ENCODE results near the gene CCDC127. TPM values are rescaled to one million over a fixed set of nuclear protein-coding genes. Genes with fewer than 3 reads are reported as not detected.
A peak's percentile ranks its signal among the peaks of the same experiment; 100 is the strongest.

Gene CCDC127
- total RNA-seq, 4 donors from 2014 or later: 1.2 to 4.9 (median 4.8) TPM

DNA sequence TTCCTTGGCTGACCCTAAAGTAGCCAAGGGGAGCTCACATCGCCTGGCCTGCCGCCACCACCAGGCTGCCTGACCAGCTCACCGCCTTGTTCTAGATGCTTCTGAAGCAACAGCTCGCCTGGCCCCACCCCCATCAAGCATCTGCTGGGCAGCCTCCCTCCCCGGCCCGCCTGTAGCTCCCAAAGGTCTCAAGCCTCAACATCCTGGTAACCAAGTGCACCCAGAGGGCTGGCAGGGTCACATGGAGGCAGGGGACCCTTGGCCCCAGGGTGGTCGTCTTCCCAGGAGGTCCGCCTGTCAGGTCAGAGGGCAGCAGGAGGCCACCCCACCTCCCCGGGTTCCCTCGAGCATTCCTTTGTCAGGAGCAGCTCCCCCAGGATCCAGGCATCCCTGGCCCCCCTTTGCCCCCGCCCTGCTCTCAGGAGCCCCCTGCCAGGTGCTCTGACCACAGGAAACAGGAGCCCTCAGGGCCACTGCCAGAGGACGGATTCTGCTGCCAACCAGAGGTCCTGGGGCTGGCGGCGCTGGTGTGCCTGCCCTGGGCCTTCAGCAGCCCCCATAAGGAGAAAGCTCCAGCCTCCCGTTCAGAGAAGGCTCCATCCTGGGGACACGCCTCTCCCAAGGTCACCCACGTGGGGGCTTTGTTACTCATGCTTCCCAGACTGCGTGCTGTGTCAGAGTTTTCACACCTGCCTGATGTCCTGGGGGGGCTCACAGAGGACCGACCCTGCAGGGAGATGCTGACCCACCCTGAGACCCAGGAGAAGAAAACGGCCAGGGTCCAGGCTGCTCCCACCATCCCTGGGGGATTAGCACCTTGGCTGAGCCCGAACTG is 30.1 kb downstream of the CCDC127 start:
- Histone ChIP-seq H3K27me3 (peaks cover 24% of the 10 kb centered on the region), H3K27ac (no peak overlapping the region), H3K9me3 (no peaks in the 10 kb centered on the region), H3K36me3 (no peaks in the 10 kb centered on the region), H3K4me1 (peaks cover 4 to 17% (median 14%) of the 10 kb centered on the region in 4 donors), H3K4me3 (peak overlapping the region in 2 of 4 donors; percentile 9 to 13)
- 54% methylated on average over 16 of the region's 21 CpGs; no CpG with 5 or more reads in 1 of the 2 donors for WGBS, 2 donors (ENCODE audit: low coverage in 1 of 2)
- intact Hi-C loops (cut with DNase I; ENCODE audit: low total_unique reads) (no loop called here), in situ Hi-C loops (cut with MboI; ENCODE audit: low pct_ligation_motif_present in 1 of 4, low pct_unique_long_range_greater_than_20kb in 1 of 4, low sequenced_read_pairs in 3 of 4) (no loop called here)
- no peak for DNase-seq
- TF ChIP-seq POLR2AphosphoS5 (IDR thresholded peaks at IDR 0.05) (no peak), POLR2A (IDR thresholded peaks at IDR 0.05) (no peak)

- no peak for DNase-seq
- WGBS, 2 donors (ENCODE audit: low coverage in 1 of 2): 75% methylated on average over 13 of the region's 13 CpGs; no CpG with 5 or more reads in 1 of the 2 donors
- Histone ChIP-seq H3K4me3 (no peak overlapping the region), H3K36me3 (no peaks in the 10 kb centered on the region), H3K27ac (no peak overlapping the region), H3K9me3 (no peaks in the 10 kb centered on the region), H3K4me1 (peaks cover 4 to 17% (median 14%) of the 10 kb centered on the region in 4 donors), H3K27me3 (peaks cover 16% of the 10 kb centered on the region)
- in situ Hi-C loops (cut with MboI; ENCODE audit: low pct_ligation_motif_present in 1 of 4, low pct_unique_long_range_greater_than_20kb in 1 of 4, low sequenced_read_pairs in 3 of 4) (no loop called here), intact Hi-C loops (cut with DNase I; ENCODE audit: low total_unique reads) (no loop called here)
- TF ChIP-seq POLR2A (IDR thresholded peaks at IDR 0.05) (no peak), CTCF (IDR thresholded peaks at IDR 0.05) (no peak), EP300 (IDR thresholded peaks at IDR 0.05; ENCODE audit: low read depth) (no peak), POLR2AphosphoS5 (IDR thresholded peaks at IDR 0.05) (no peak)
Measured at GRCh38 chr5:187042-187431, 30.9 kb downstream of the CCDC127 start.

- in situ Hi-C loops (cut with MboI; ENCODE audit: low pct_ligation_motif_present in 1 of 4, low pct_unique_long_range_greater_than_20kb in 1 of 4, low sequenced_read_pairs in 3 of 4): no loop called here
- Histone ChIP-seq H3K4me1 (peaks cover 4 to 14% (median 10%) of the 10 kb centered on the region in 4 donors), H3K36me3 (no peaks in the 10 kb centered on the region), H3K9me3 (no peaks in the 10 kb centered on the region), H3K27me3 (peaks cover 9% of the 10 kb centered on the region), H3K27ac (no peak overlapping the region), H3K4me3 (no peak overlapping the region)
- TF ChIP-seq POLR2A (IDR thresholded peaks at IDR 0.05) (no peak), POLR2AphosphoS5 (IDR thresholded peaks at IDR 0.05) (no peak)
- 80 to 83% methylated on average over 2 to 28 of the region's 28 CpGs for WGBS, 2 donors (ENCODE audit: low coverage in 1 of 2)
- intact Hi-C loops (cut with DNase I; ENCODE audit: low total_unique reads): no loop called here
- no peak for DNase-seq
Measured at GRCh38 chr5:186091-187041, 31.6 kb downstream of the CCDC127 start.

DNA sequence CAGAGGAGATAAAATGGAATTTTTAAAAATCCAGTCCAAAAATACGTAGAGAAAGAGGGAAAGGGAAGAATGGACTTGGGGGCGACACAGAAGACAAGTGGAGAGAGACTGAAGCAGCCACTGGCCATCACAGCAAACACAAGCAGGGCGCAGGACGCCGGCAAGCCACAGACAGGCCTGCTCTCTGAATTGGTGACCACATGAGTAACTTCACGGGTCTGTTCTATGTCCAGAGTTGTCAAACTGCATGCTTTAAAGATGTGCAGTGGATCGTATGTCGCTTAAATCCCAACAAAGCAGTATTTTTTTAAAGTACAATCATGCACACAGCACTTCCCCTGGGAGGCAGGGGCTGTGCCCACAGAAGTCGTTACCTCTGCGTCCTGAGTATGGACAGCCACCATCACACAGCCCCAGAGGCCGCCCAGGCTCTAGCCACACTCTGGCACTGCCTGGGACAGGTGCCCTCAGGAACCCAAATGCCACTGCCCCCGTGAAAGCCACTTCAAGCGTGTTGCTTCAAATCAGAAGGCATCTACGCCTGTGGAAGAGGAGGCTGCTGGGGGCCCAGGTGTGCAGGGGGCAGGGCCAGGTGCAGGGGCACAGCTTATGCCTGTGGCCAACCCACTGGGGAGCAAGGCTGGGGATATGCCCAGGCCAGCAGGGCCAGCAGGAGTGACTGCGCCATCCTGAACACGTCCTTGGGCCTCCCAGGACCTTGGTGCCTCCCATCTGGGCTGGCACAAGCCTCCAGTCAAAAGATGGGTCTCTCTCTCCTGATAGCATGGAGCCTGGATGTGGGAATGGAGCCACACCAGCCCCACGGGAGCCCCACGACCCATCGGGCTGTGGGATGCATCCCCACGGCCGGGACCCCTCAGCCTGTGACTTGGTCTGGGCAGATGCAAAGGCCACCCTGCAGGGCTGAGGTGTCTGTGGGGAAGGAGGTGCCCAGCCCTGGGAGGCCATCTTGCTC is 32.6 kb downstream of the CCDC127 start:
- TF ChIP-seq CTCF (IDR thresholded peaks at IDR 0.05) (no peak), POLR2AphosphoS5 (IDR thresholded peaks at IDR 0.05) (no peak), EP300 (IDR thresholded peaks at IDR 0.05; ENCODE audit: low read depth) (no peak), POLR2A (IDR thresholded peaks at IDR 0.05) (no peak)
- Histone ChIP-seq H3K4me3 (no peak overlapping the region), H3K27me3 (no peaks in the 10 kb centered on the region), H3K9me3 (no peaks in the 10 kb centered on the region), H3K36me3 (no peaks in the 10 kb centered on the region), H3K4me1 (peaks cover 4 to 10% (median 8%) of the 10 kb centered on the region in 4 donors), H3K27ac (peak overlapping the region in 1 of 4 donors; percentile 21)
- in situ Hi-C loops (cut with MboI; ENCODE audit: low pct_ligation_motif_present in 1 of 4, low pct_unique_long_range_greater_than_20kb in 1 of 4, low sequenced_read_pairs in 3 of 4) (no loop called here), intact Hi-C loops (cut with DNase I; ENCODE audit: low total_unique reads) (no loop called here)
- no peak for DNase-seq
- 66 to 77% methylated on average over 5 to 19 of the region's 21 CpGs for WGBS, 2 donors (ENCODE audit: low coverage in 1 of 2)
